Subcutaneous abdominal adipose tissue (tissue), 5 donors: ENCODE measurements around the gene FBXW12.

ENCODE experiments used
- H3K27ac ChIP-seq: one replicate; pipeline ENCODE4 v1.7.0; 2013; ENCODE audit warnings: low read depth, mild to moderate bottlenecking, inconsistent platforms, low read length, moderate library complexity
- H3K27me3 ChIP-seq, 5 donors: one replicate each; pipeline ENCODE4 v1.7.0; 2013; ENCODE audit warnings: low read length in 5 of 5, inconsistent platforms in 1 of 5; ENCODE audit not compliant: control insufficient read depth in 5 of 5, insufficient read depth in 4 of 5
- H3K36me3 ChIP-seq, 5 donors: one replicate each; pipeline ENCODE4 v1.7.0; 2013; ENCODE audit warnings: low read length in 5 of 5; ENCODE audit not compliant: control insufficient read depth in 5 of 5, insufficient read depth in 5 of 5
- H3K4me1 ChIP-seq, 5 donors: one replicate each; pipeline ENCODE4 v1.7.0; 2013; ENCODE audit warnings: low read length in 5 of 5, mild to moderate bottlenecking in 3 of 5, moderate library complexity in 1 of 5; ENCODE audit not compliant: control insufficient read depth in 5 of 5, insufficient read depth in 5 of 5
- H3K4me3 ChIP-seq, 5 donors: one replicate each; pipeline ENCODE4 v1.7.0; 2013; ENCODE audit warnings: low read length in 5 of 5, low read depth in 1 of 5
- H3K9ac ChIP-seq, 5 donors: one replicate each; pipeline ENCODE4 v1.7.0; 2013; ENCODE audit warnings: low read length in 5 of 5, mild to moderate bottlenecking in 4 of 5, moderate library complexity in 3 of 5
- H3K9me3 ChIP-seq, 5 donors: one replicate each; pipeline ENCODE4 v1.7.0; 2013; ENCODE audit warnings: low read length in 5 of 5; ENCODE audit not compliant: control insufficient read depth in 5 of 5
- donor health status: healthy.
- donor health status: healthy.
- donor health status: healthy.
- donor health status: healthy.
- donor health status: healthy.

FBXW12 gene

GRCh38 chr3:48426944-48427629 lies 55.1 kb downstream of the FBXW12 start:
- H3K27me3 ChIP-seq, result no peaks in the 10 kb centered on the region
- H3K4me3 ChIP-seq, result peak overlapping the region; percentile 5 to 80 (median 64)
- H3K36me3 ChIP-seq, result peaks cover 0 to 14% (median under 1%) of the 10 kb centered on the region in 5 donors
- peak overlapping the region in 4 of 5 donors; percentile 2 to 56 (median 24) for H3K9ac ChIP-seq
- peaks cover 7 to 66% (median 59%) of the 10 kb centered on the region in 5 donors for H3K4me1 ChIP-seq
- H3K9me3 ChIP-seq, result no peaks in the 10 kb centered on the region
- H3K27ac ChIP-seq, result peak overlapping the region; percentile 84

DNA sequence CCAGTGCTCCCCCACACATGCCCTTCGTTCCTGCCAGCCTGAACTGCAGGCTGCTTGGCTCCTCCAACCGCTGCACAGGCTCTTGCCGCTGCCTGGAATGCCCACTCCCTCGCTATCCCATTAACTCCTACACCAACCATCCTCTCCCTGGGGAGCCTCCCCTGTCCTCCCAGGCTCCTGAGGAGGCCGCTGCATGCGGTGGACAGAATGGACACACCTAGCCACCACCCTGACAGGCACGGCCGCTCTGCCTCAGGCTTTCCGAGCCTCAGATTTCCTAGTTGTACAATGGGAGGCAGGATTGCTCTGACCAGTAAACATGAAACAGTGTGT lies 55.6 kb downstream of the FBXW12 start:
- Histone ChIP-seq H3K9me3 (no peaks in the 10 kb centered on the region), H3K36me3 (peaks cover 0 to 19% (median 5%) of the 10 kb centered on the region in 5 donors), H3K4me1 (peaks cover 7 to 66% (median 58%) of the 10 kb centered on the region in 5 donors), H3K4me3 (peak overlapping the region; percentile 5 to 80 (median 64)), H3K27ac (peak overlapping the region; percentile 84), H3K27me3 (no peaks in the 10 kb centered on the region), H3K9ac (peak overlapping the region in 3 of 5 donors; percentile 2 to 56 (median 26))

GRCh38 chr3:48428088-48428571 lies 56.1 kb downstream of the FBXW12 start:
- Histone ChIP-seq H3K9me3 (no peaks in the 10 kb centered on the region), H3K27me3 (no peaks in the 10 kb centered on the region), H3K27ac (peak overlapping the region; percentile 84), H3K9ac (peak overlapping the region in 4 of 5 donors; percentile 21 to 51 (median 32)), H3K4me3 (peak overlapping the region; percentile 52 to 80 (median 68)), H3K36me3 (peaks cover 0 to 24% (median 10%) of the 10 kb centered on the region in 5 donors), H3K4me1 (peaks cover 8 to 64% (median 55%) of the 10 kb centered on the region in 5 donors)

DNA sequence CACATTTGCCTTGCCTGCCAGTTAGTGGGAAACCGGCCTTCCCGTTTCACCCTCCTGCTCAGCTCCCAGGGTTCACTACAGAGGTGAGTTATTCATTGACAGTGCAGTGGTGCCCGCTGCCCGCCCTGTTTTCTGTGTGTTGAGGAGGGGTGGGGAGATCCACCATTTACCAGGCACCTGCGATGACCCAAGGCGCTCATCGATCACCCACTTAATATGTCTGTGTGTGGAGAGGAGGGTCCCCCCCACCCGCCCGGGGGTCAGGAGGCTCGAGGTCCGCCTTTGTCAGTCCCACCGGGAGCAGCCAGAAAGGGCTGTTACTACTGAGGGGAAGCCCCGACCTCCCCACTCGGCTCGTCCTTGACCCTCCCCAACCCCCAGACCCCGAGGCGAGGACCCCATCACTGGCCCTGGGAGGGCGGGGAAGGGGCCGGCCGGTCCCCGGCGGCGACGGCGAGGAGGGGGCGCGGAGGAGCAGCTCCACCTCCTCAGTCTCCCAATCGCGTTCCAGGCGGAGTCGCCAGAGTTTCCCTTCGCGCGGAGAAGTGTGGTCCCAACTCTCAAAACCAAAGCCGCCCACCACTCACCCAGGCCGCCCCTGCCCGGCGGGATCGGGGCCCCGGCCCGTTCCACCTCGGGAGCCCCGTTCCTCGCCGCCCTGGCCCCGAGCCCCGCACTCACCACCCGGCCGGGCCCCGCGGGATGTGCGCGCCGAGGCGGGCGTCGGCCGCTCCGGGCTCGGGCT lies 56.7 kb downstream of the FBXW12 start:
- peak overlapping the region; percentile 64 to 80 (median 68) for H3K4me3 ChIP-seq
- peak overlapping the region in 4 of 5 donors; percentile 33 to 68 (median 48) for H3K9ac ChIP-seq
- no peaks in the 10 kb centered on the region for H3K9me3 ChIP-seq
- peak overlapping the region; percentile 84 for H3K27ac ChIP-seq
- peaks cover 0 to 28% (median 15%) of the 10 kb centered on the region in 5 donors for H3K36me3 ChIP-seq
- H3K4me1 ChIP-seq, result peaks cover 9 to 64% (median 55%) of the 10 kb centered on the region in 5 donors
- H3K27me3 ChIP-seq, result no peaks in the 10 kb centered on the region

DNA sequence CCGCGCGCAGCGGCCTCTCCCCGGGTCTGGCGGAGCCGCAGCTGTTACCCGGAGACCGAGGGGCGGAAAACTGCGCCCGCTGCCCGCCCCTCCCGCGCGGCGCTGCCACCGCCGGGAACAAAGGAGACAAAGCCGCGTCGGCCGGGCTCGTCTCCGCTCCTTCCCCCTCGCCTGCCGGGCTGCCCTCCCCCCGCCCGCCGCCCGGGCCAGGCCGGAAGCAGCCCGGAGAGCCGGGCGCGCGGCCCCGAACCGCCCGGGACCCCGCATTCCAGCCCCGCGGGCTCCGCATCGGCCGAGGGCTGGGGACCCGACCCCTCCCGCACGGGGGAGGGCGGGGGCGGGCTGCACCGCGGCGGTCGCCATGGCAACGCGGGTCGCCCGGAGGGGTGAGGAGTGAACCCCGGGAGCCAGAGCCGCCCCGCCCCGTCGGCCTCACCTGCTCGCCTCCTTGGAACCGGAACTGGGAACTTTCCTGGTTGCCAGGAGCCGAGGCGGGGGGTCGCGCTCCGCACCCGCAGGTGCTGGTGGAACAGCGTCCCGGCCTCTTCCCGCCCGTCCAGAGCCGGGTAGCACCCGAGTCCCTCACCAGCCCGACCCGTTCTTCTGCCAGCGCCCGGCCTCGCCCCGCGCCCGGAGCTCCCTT lies 57.4 kb downstream of the FBXW12 start:
- peak overlapping the region; percentile 10 for H3K27ac ChIP-seq
- peaks cover 0 to 24% (median 16%) of the 10 kb centered on the region in 5 donors for H3K36me3 ChIP-seq
- H3K9ac ChIP-seq, result peak overlapping the region in 3 of 5 donors; percentile 68 to 72 (median 68)
- H3K4me3 ChIP-seq, result peak overlapping the region in 4 of 5 donors; percentile 64 to 80 (median 69)
- no peaks in the 10 kb centered on the region for H3K27me3 ChIP-seq
- H3K4me1 ChIP-seq, result peaks cover 12 to 65% (median 60%) of the 10 kb centered on the region in 5 donors
- no peaks in the 10 kb centered on the region for H3K9me3 ChIP-seq

- Histone ChIP-seq H3K27ac (peak within 1 kb of the TSS; percentile 10), H3K36me3 (peaks cover 0 to 27% (median 16%) of the 10 kb centered on the region in 5 donors), H3K27me3 (no peaks in the 10 kb centered on the region), H3K9me3 (no peaks in the 10 kb centered on the region), H3K4me3 (peak within 1 kb of the TSS; percentile 33 to 80 (median 65)), H3K4me1 (peaks cover 12 to 62% (median 58%) of the 10 kb centered on the region in 5 donors), H3K9ac (peak within 1 kb of the TSS in 3 of 5 donors; percentile 68 to 72 (median 68))
These were observed 58.1 kb downstream of the FBXW12 start, which contains the start of gene PLXNB1 for GRCh38 chr3:48429960-48430707. PLXNB1 (minus strand) TSS chr3:48430086; CDS start chr3:48424611, 5,475 bp downstream.

DNA sequence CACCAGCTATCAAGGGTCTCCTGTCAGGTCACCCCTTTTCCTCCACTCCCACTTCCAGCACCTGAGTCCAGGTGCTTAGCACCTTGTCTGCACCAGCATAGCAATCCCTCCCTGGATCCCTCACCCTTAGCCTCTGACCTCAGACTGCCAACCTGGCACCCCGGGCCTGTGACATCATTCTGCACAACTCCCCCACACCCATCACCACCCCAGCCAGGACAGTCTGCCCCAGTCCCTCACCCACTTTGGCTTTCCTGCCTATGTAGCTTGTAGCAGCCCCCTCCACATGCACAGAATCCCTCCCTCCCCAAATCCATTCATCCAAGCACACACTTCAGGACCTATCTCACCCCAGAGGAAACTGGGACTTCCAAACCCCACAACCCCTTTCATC lies 58.7 kb downstream of the FBXW12 start:
- Histone ChIP-seq H3K4me1 (peaks cover 13 to 56% (median 52%) of the 10 kb centered on the region in 5 donors), H3K36me3 (peaks cover 0 to 27% (median 16%) of the 10 kb centered on the region in 5 donors), H3K27ac (no peak overlapping the region), H3K9ac (no peak overlapping the region), H3K27me3 (no peaks in the 10 kb centered on the region), H3K4me3 (no peak overlapping the region), H3K9me3 (no peaks in the 10 kb centered on the region)

DNA sequence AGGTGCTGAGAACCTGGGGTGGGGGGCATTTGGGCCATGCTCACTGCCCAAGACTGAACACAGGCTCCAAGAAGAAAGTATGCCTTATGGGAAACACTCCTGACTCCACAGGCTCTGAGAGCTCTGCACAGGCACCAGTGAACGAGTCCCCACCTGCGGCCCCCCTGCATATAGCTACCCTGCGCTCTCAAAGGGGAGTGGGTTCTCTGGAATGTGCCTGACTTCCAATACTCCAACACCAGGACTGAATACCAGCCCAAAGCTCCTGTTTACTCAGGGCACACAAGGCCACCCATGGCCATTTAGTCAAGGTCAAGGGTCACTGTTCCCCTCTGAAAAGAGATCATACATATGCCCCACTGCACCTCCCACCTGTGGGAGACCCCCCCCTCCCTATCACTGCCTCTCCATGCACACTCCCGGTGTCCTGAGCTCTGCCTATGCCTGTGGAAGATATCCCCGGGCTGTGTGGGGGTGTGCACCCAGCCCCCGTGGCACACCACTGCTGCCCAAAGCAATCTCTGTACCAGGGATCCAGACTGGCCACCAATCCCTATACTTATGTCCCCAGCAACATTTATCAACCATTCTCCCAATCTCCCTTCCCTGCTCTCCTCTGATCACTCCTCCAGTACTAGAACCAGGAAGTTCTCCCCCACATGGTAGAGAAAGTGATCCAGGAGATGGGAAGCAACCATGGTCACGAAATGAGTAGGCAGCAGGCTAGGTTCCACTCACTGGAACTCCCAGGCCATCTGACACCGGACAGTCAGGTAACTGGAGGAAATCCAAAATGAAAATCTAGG lies 59.4 kb downstream of the FBXW12 start:
- no peak overlapping the region for H3K27ac ChIP-seq
- no peaks in the 10 kb centered on the region for H3K27me3 ChIP-seq
- H3K36me3 ChIP-seq, result peaks cover 0 to 27% (median 16%) of the 10 kb centered on the region in 5 donors
- H3K4me3 ChIP-seq, result no peak overlapping the region
- H3K4me1 ChIP-seq, result peaks cover 14 to 54% (median 51%) of the 10 kb centered on the region in 5 donors
- H3K9me3 ChIP-seq, result no peaks in the 10 kb centered on the region
- no peak overlapping the region for H3K9ac ChIP-seq
